ENCODE measurements around the gene CEP19.

CEP19 gene

GRCh38 chr3:196741249-196741889 is 29.3 kb upstream of the CEP19 start:
- H2BK12ac ChIP-seq (ENCODE audit: low read length), result no peak overlapping the region
- peak overlapping the region; percentile 77 for H3K4me2 ChIP-seq (ENCODE audit: low read length)
- no CpG with 5 or more reads among the region's 5 CpGs for WGBS (ENCODE audit: extremely low coverage, insufficient coverage, insufficient read length)

GRCh38 chr3:196740481-196741248 is 28.6 kb upstream of the CEP19 start:
- Histone ChIP-seq H3K79me1 (ENCODE audit: low read length) (peaks cover 10% of the 10 kb centered on the region), H2AFZ (ENCODE audit: insufficient read depth, low read length, poor library complexity) (peak overlapping the region; percentile 77), H3K9ac (ENCODE audit: low read length) (peak overlapping the region; percentile 98), H2BK120ac (ENCODE audit: insufficient read depth, low read length, poor library complexity) (peak overlapping the region; percentile 94), H3K23ac (ENCODE audit: low read length) (no peak overlapping the region), H4K8ac (ENCODE audit: low read depth, low read length) (peak overlapping the region; percentile 86), H3K14ac (ENCODE audit: low read length) (peak overlapping the region; percentile 94), H2BK12ac (ENCODE audit: low read length) (peak overlapping the region; percentile 45), H3K4me1 (ENCODE audit: control insufficient read depth in 1 of 2, insufficient read depth in 2 of 2, low read length in 2 of 2) (no peaks in the 10 kb centered on the region), H4K12ac (ENCODE audit: low read depth, low read length) (peak overlapping the region; percentile 73), H2BK5ac (ENCODE audit: low read depth, low read length, poor library complexity) (peak overlapping the region; percentile 87), H3K4me3 (ENCODE audit: low read depth, low read length) (peak overlapping the region; percentile 93), H3K36me3 (ENCODE audit: control insufficient read depth in 1 of 2, insufficient read depth in 2 of 2, low read length in 2 of 2) (no peaks in the 10 kb centered on the region), H3K4ac (ENCODE audit: low read depth, low read length) (peak overlapping the region; percentile 98), H3K9me3 (ENCODE audit: insufficient read depth, low read depth, low read length) (no peaks in the 10 kb centered on the region), H3K27ac (ENCODE audit: low read depth, low read length) (peak overlapping the region; percentile 93), H3K18ac (ENCODE audit: low read length) (peak overlapping the region; percentile 95), H4K91ac (ENCODE audit: low read depth, low read length) (peak overlapping the region; percentile 91), H2AK5ac (ENCODE audit: low read length) (peak overlapping the region; percentile 13), H3K4me2 (ENCODE audit: low read length) (peak overlapping the region; percentile 77), H3K79me2 (ENCODE audit: control insufficient read depth, insufficient read depth, low read length, poor library complexity) (peaks cover 24% of the 10 kb centered on the region), H3K27me3 (ENCODE audit: insufficient read depth, low read length) (no peaks in the 10 kb centered on the region)
- WGBS (ENCODE audit: extremely low coverage, insufficient coverage, insufficient read length), result no CpG with 5 or more reads among the region's 30 CpGs
- DNase-seq, result peak; percentile 66 to 84

More at GRCh38 chr3:196741249-196741889, 29.3 kb upstream of the CEP19 start:
- Histone ChIP-seq H3K23ac (ENCODE audit: low read length) (no peak overlapping the region), H3K79me2 (ENCODE audit: control insufficient read depth, insufficient read depth, low read length, poor library complexity) (peaks cover 24% of the 10 kb centered on the region), H2BK5ac (ENCODE audit: low read depth, low read length, poor library complexity) (no peak overlapping the region), H3K18ac (ENCODE audit: low read length) (no peak overlapping the region), H4K8ac (ENCODE audit: low read depth, low read length) (no peak overlapping the region), H4K12ac (ENCODE audit: low read depth, low read length) (no peak overlapping the region), H3K9ac (ENCODE audit: low read length) (no peak overlapping the region), H4K91ac (ENCODE audit: low read depth, low read length) (no peak overlapping the region), H3K4me1 (ENCODE audit: control insufficient read depth in 1 of 2, insufficient read depth in 2 of 2, low read length in 2 of 2) (no peaks in the 10 kb centered on the region), H3K79me1 (ENCODE audit: low read length) (peaks cover 10% of the 10 kb centered on the region), H3K27me3 (ENCODE audit: insufficient read depth, low read length) (no peaks in the 10 kb centered on the region), H3K36me3 (ENCODE audit: control insufficient read depth in 1 of 2, insufficient read depth in 2 of 2, low read length in 2 of 2) (peaks cover 0 to 2% of the 10 kb centered on the region in 2 experiments), H3K27ac (ENCODE audit: low read depth, low read length) (peak overlapping the region; percentile 93), H2BK120ac (ENCODE audit: insufficient read depth, low read length, poor library complexity) (no peak overlapping the region), H3K4me3 (ENCODE audit: low read depth, low read length) (no peak overlapping the region), H2AFZ (ENCODE audit: insufficient read depth, low read length, poor library complexity) (no peak overlapping the region), H3K9me3 (ENCODE audit: insufficient read depth, low read depth, low read length) (no peaks in the 10 kb centered on the region), H3K14ac (ENCODE audit: low read length) (no peak overlapping the region), H3K4ac (ENCODE audit: low read depth, low read length) (peak overlapping the region; percentile 98), H2AK5ac (ENCODE audit: low read length) (no peak overlapping the region)
- DNase-seq, result no peak

GRCh38 chr3:196739671-196740480 is 27.8 kb upstream of the CEP19 start, which contains the start of gene PAK2:
Gene PAK2 (plus strand): TSS chr3:196739857. CDS start chr3:196782647, 42,790 bp downstream.
- Histone ChIP-seq H3K27me3 (ENCODE audit: insufficient read depth, low read length) (no peaks in the 10 kb centered on the region), H2AK5ac (ENCODE audit: low read length) (peak within 1 kb of the TSS; percentile 13), H3K4ac (ENCODE audit: low read depth, low read length) (peak within 1 kb of the TSS; percentile 98), H4K12ac (ENCODE audit: low read depth, low read length) (peak within 1 kb of the TSS; percentile 73), H3K9me3 (ENCODE audit: insufficient read depth, low read depth, low read length) (no peaks in the 10 kb centered on the region), H3K4me1 (ENCODE audit: control insufficient read depth in 1 of 2, insufficient read depth in 2 of 2, low read length in 2 of 2) (no peaks in the 10 kb centered on the region), H2BK120ac (ENCODE audit: insufficient read depth, low read length, poor library complexity) (peak within 1 kb of the TSS; percentile 94), H2BK12ac (ENCODE audit: low read length) (peak within 1 kb of the TSS; percentile 45), H3K36me3 (ENCODE audit: control insufficient read depth in 1 of 2, insufficient read depth in 2 of 2, low read length in 2 of 2) (no peaks in the 10 kb centered on the region), H3K79me1 (ENCODE audit: low read length) (peaks cover 10% of the 10 kb centered on the region), H3K4me2 (ENCODE audit: low read length) (peak within 1 kb of the TSS; percentile 77), H3K27ac (ENCODE audit: low read depth, low read length) (peak within 1 kb of the TSS; percentile 93), H2AFZ (ENCODE audit: insufficient read depth, low read length, poor library complexity) (peak within 1 kb of the TSS; percentile 77), H4K91ac (ENCODE audit: low read depth, low read length) (peak within 1 kb of the TSS; percentile 91), H3K14ac (ENCODE audit: low read length) (peak within 1 kb of the TSS; percentile 94), H3K4me3 (ENCODE audit: low read depth, low read length) (peak within 1 kb of the TSS; percentile 93), H3K23ac (ENCODE audit: low read length) (no peak within 1 kb of the TSS), H3K79me2 (ENCODE audit: control insufficient read depth, insufficient read depth, low read length, poor library complexity) (peaks cover 21% of the 10 kb centered on the region), H4K8ac (ENCODE audit: low read depth, low read length) (peak within 1 kb of the TSS; percentile 86), H3K18ac (ENCODE audit: low read length) (peak within 1 kb of the TSS; percentile 95), H3K9ac (ENCODE audit: low read length) (peak within 1 kb of the TSS; percentile 98), H2BK5ac (ENCODE audit: low read depth, low read length, poor library complexity) (peak within 1 kb of the TSS; percentile 87)
- no CpG with 5 or more reads among the region's 86 CpGs for WGBS (ENCODE audit: extremely low coverage, insufficient coverage, insufficient read length)
- DNase-seq, result peak; percentile 77 to 86

GRCh38 chr3:196737655-196738054 is 25.6 kb upstream of the CEP19 start:
- Histone ChIP-seq H3K36me3 (ENCODE audit: control insufficient read depth in 1 of 2, insufficient read depth in 2 of 2, low read length in 2 of 2) (peaks cover 0 to 2% of the 10 kb centered on the region in 2 experiments), H2BK12ac (ENCODE audit: low read length) (no peak overlapping the region), H4K12ac (ENCODE audit: low read depth, low read length) (no peak overlapping the region), H2AK5ac (ENCODE audit: low read length) (no peak overlapping the region), H3K4ac (ENCODE audit: low read depth, low read length) (no peak overlapping the region), H4K91ac (ENCODE audit: low read depth, low read length) (no peak overlapping the region), H4K8ac (ENCODE audit: low read depth, low read length) (no peak overlapping the region), H3K27ac (ENCODE audit: low read depth, low read length) (no peak overlapping the region), H3K4me2 (ENCODE audit: low read length) (no peak overlapping the region), H2BK120ac (ENCODE audit: insufficient read depth, low read length, poor library complexity) (no peak overlapping the region), H3K9me3 (ENCODE audit: insufficient read depth, low read depth, low read length) (no peaks in the 10 kb centered on the region), H2AFZ (ENCODE audit: insufficient read depth, low read length, poor library complexity) (no peak overlapping the region), H3K9ac (ENCODE audit: low read length) (no peak overlapping the region), H3K27me3 (ENCODE audit: insufficient read depth, low read length) (no peaks in the 10 kb centered on the region), H2BK5ac (ENCODE audit: low read depth, low read length, poor library complexity) (no peak overlapping the region), H3K4me1 (ENCODE audit: control insufficient read depth in 1 of 2, insufficient read depth in 2 of 2, low read length in 2 of 2) (no peaks in the 10 kb centered on the region), H3K79me2 (ENCODE audit: control insufficient read depth, insufficient read depth, low read length, poor library complexity) (peaks cover 17% of the 10 kb centered on the region), H3K18ac (ENCODE audit: low read length) (no peak overlapping the region), H3K14ac (ENCODE audit: low read length) (no peak overlapping the region), H3K79me1 (ENCODE audit: low read length) (peaks cover 10% of the 10 kb centered on the region), H3K23ac (ENCODE audit: low read length) (no peak overlapping the region), H3K4me3 (ENCODE audit: low read depth, low read length) (no peak overlapping the region)
- DNase-seq, result no peak
- no CpG with 5 or more reads among the region's 6 CpGs for WGBS (ENCODE audit: extremely low coverage, insufficient coverage, insufficient read length)

Measured in trophoblast cell (in vitro differentiated cells and primary cell).